ENCODE measurements around the gene PXK.
A peak's percentile ranks its signal among the peaks of the same experiment; 100 is the strongest.
"Not testable (repeated sequence)": the region's sequence is repeated elsewhere in the genome, so short reads cannot be mapped to it uniquely, and the experiment has no call there.

PXK gene

GRCh38 chr3:58432905-58433304, 100.2 kb downstream of the PXK start:
- H3K36me3 ChIP-seq (ENCODE audit: control insufficient read depth, insufficient read depth, low read length): peaks cover 43% of the 10 kb centered on the region
- no peaks in the 10 kb centered on the region for H3K27me3 ChIP-seq (ENCODE audit: control insufficient read depth, insufficient read depth, low read length, poor library complexity, severe bottlenecking)
- no peaks in the 10 kb centered on the region for H3K9me3 ChIP-seq (ENCODE audit: control insufficient read depth, low read length)
- peaks cover 15% of the 10 kb centered on the region for H3K4me1 ChIP-seq (ENCODE audit: control insufficient read depth, insufficient read depth, low read length)
- no peak overlapping the region for H3K27ac ChIP-seq (ENCODE audit: insufficient read depth, low read depth, low read length, poor library complexity, severe bottlenecking)
- H3K4me3 ChIP-seq (ENCODE audit: insufficient read depth, low read depth, low read length): peak overlapping the region; percentile 93
- 72 to 81% methylated on average over 6 of the region's 6 CpGs for WGBS, 2 experiments

DNA sequence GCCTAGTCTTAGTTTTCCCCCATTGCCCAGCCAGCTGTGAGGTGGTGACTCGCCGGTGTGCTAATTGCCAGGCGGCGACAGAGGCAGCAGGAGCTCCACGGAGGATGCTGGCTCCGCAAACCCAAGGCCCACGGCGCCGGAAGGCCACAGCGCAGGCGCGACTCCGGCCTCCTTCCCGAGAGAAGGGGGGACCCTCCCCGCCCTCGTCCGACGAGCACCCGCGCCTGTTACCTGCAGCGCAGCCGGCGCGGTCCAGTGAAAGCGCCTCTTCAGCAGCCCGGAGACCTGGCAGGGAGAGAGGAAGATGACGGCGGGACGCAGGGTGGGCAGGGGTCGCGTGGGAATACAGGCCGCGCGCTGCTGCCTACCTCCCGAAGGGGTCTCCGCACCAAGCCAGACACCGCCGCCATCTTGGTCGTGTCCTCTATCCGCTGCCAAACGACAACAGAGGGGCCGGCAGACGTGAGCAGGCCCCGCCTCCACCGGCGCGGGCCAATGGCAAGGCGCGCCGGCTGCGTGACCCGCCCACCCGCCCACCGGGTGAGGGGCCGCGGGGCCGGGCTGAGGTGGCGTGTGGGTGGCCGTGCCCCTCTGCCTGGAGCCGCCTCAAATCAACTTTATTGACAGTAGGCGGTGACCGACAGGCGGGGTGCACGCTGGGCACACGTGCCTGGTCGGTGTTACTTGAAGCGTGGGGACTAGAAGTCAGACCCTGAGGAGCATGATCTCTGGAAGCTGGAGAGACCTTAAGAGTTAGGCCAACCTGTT, 100.9 kb downstream of the PXK start, which contains the start of gene PDHB:
TSS of gene PDHB (minus strand) at position 433 of the 768 bp plus-strand sequence. CDS start at position 410, 23 bp downstream.
- Histone ChIP-seq H3K4me1 (ENCODE audit: control insufficient read depth, insufficient read depth, low read length) (peaks cover 15% of the 10 kb centered on the region), H3K27ac (ENCODE audit: insufficient read depth, low read depth, low read length, poor library complexity, severe bottlenecking) (peak within 1 kb of the TSS; percentile 91), H3K9me3 (ENCODE audit: control insufficient read depth, low read length) (no peaks in the 10 kb centered on the region), H3K4me3 (ENCODE audit: insufficient read depth, low read depth, low read length) (peak within 1 kb of the TSS; percentile 93), H3K27me3 (ENCODE audit: control insufficient read depth, insufficient read depth, low read length, poor library complexity, severe bottlenecking) (no peaks in the 10 kb centered on the region), H3K36me3 (ENCODE audit: control insufficient read depth, insufficient read depth, low read length) (peaks cover 37% of the 10 kb centered on the region)
- 1% methylated on average over 67 of the region's 67 CpGs for WGBS, 2 experiments

- 83 to 84% methylated on average over 3 of the region's 3 CpGs for WGBS, 2 experiments
- Histone ChIP-seq H3K4me3 (ENCODE audit: insufficient read depth, low read depth, low read length) (no peak overlapping the region), H3K27ac (ENCODE audit: insufficient read depth, low read depth, low read length, poor library complexity, severe bottlenecking) (peak overlapping the region; percentile 41), H3K4me1 (ENCODE audit: control insufficient read depth, insufficient read depth, low read length) (peaks cover 15% of the 10 kb centered on the region), H3K36me3 (ENCODE audit: control insufficient read depth, insufficient read depth, low read length) (peaks cover 31% of the 10 kb centered on the region), H3K9me3 (ENCODE audit: control insufficient read depth, low read length) (no peaks in the 10 kb centered on the region), H3K27me3 (ENCODE audit: control insufficient read depth, insufficient read depth, low read length, poor library complexity, severe bottlenecking) (no peaks in the 10 kb centered on the region)
These were observed 101.4 kb downstream of the PXK start for GRCh38 chr3:58434168-58434504.

- H3K4me1 ChIP-seq (ENCODE audit: control insufficient read depth, insufficient read depth, low read length): peaks cover 15% of the 10 kb centered on the region
- WGBS, 2 experiments: 70 to 72% methylated on average over 11 of the region's 11 CpGs
- H3K27me3 ChIP-seq (ENCODE audit: control insufficient read depth, insufficient read depth, low read length, poor library complexity, severe bottlenecking): no peaks in the 10 kb centered on the region
- H3K9me3 ChIP-seq (ENCODE audit: control insufficient read depth, low read length): no peaks in the 10 kb centered on the region
- peaks cover 27% of the 10 kb centered on the region for H3K36me3 ChIP-seq (ENCODE audit: control insufficient read depth, insufficient read depth, low read length)
- H3K4me3 ChIP-seq (ENCODE audit: insufficient read depth, low read depth, low read length): no peak overlapping the region
- peak overlapping the region; percentile 41 for H3K27ac ChIP-seq (ENCODE audit: insufficient read depth, low read depth, low read length, poor library complexity, severe bottlenecking)
These were observed 101.8 kb downstream of the PXK start for GRCh38 chr3:58434511-58434910.

DNA sequence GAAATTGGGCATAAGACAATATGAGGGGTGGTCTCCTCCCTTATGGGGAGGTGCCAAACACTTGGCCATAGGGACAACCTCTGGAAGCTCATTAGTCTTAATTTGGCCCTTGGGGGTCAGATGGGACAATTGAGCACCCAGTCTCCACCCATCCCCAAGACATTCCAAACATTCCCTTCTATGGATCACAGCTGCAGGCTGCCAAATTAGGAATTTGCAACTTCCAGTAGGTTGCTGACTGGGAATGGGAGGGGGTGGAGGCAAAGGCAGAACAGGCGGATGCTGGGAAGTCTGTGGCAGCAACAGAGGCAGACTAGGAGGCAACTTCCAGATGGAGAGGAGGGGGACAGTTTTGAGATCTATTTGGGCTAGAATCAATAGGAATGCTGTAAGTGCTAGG, 102.3 kb downstream of the PXK start:
- Histone ChIP-seq H3K36me3 (ENCODE audit: control insufficient read depth, insufficient read depth, low read length) (peaks cover 23% of the 10 kb centered on the region), H3K4me1 (ENCODE audit: control insufficient read depth, insufficient read depth, low read length) (peaks cover 15% of the 10 kb centered on the region), H3K27ac (ENCODE audit: insufficient read depth, low read depth, low read length, poor library complexity, severe bottlenecking) (peak overlapping the region; percentile 41), H3K9me3 (ENCODE audit: control insufficient read depth, low read length) (no peaks in the 10 kb centered on the region), H3K27me3 (ENCODE audit: control insufficient read depth, insufficient read depth, low read length, poor library complexity, severe bottlenecking) (no peaks in the 10 kb centered on the region), H3K4me3 (ENCODE audit: insufficient read depth, low read depth, low read length) (no peak overlapping the region)
- 43 to 46% methylated on average over 1 of the region's 1 CpG for WGBS, 2 experiments

DNA sequence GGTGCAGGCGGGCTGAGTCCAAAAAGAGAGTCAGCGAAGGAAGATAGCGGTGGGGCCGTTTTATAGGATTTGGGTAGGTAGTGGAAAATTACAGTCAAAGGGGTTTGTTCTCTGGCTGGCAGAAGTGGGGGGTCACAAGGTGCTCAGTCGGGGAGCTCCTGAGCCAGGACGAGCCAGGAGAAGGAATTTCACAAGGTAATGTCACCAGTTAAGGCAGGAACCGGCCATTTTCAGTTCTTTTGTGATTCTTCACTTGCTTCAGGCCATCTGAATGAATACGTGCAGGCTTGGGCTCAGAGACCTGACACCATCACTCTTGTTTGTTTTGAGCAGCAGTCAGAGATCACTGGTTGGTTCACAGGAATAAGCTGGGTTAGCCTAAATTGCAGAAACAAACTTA, 104.6 kb downstream of the PXK start:
- H3K27me3 ChIP-seq (ENCODE audit: control insufficient read depth, insufficient read depth, low read length, poor library complexity, severe bottlenecking); H3K36me3 ChIP-seq (ENCODE audit: control insufficient read depth, insufficient read depth, low read length); H3K27ac ChIP-seq (ENCODE audit: insufficient read depth, low read depth, low read length, poor library complexity, severe bottlenecking); H3K4me3 ChIP-seq (ENCODE audit: insufficient read depth, low read depth, low read length); H3K9me3 ChIP-seq (ENCODE audit: control insufficient read depth, low read length): not testable (repeated sequence)
- 63 to 67% methylated on average over 8 of the region's 8 CpGs for WGBS, 2 experiments
- H3K4me1 ChIP-seq (ENCODE audit: control insufficient read depth, insufficient read depth, low read length): peaks cover 15% of the 10 kb centered on the region

GRCh38 chr3:58440996-58441355, 108.3 kb downstream of the PXK start:
- H3K4me3 ChIP-seq (ENCODE audit: insufficient read depth, low read depth, low read length); H3K36me3 ChIP-seq (ENCODE audit: control insufficient read depth, insufficient read depth, low read length); H3K9me3 ChIP-seq (ENCODE audit: control insufficient read depth, low read length); H3K27ac ChIP-seq (ENCODE audit: insufficient read depth, low read depth, low read length, poor library complexity, severe bottlenecking); H3K27me3 ChIP-seq (ENCODE audit: control insufficient read depth, insufficient read depth, low read length, poor library complexity, severe bottlenecking); H3K4me1 ChIP-seq (ENCODE audit: control insufficient read depth, insufficient read depth, low read length): not testable (repeated sequence)
- WGBS, 2 experiments: 87 to 90% methylated on average over 6 of the region's 6 CpGs

DNA sequence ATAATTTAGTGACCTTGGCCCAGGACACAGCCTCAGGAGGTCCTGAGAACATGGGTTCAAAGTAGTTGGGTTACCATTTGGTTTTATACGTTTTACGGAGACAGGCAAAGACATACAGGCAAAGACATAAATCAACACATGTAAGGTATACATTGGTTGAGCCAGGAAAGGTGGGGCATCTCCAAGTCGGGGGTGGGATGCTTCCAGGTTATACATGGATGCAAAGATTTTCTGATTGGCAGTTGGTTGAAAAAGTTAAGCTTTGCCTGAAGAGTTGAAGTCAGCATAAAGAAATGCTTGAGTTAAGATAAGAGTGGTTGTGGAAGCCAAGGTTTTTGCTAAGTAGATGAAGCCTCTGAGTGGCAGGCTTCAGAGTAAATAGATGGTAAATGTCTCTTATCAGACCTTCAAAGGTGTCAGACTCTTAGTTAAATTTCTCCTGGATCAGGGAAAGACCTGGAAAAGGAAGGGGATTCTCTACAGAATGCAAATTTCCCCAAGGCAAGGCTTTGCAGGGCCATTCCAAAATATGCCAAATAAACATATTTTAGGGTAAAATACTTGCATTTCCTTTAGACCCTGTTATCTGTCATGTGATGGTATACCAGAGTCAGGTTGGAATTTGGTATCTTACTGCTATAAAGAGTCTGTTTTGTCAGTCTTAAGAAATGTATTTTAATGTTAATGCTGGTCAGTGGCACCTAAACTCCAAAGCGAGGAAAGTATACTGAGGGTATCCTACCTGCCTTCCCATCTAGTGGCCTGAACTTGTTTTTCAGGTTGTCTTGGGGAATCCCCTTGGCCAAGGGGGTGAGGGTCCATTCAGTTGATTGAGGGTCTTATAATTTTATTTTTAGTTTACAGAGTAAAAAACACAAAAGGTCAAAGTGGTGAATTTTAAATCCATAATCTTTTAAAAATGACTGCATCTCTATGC, 109.1 kb downstream of the PXK start:
- no peak overlapping the region for H3K4me3 ChIP-seq (ENCODE audit: insufficient read depth, low read depth, low read length)
- H3K4me1 ChIP-seq (ENCODE audit: control insufficient read depth, insufficient read depth, low read length): peaks cover 5% of the 10 kb centered on the region
- no peak overlapping the region for H3K27ac ChIP-seq (ENCODE audit: insufficient read depth, low read depth, low read length, poor library complexity, severe bottlenecking)
- WGBS, 2 experiments: 92 to 98% methylated on average over 4 of the region's 4 CpGs
- H3K36me3 ChIP-seq (ENCODE audit: control insufficient read depth, insufficient read depth, low read length): no peaks in the 10 kb centered on the region
- H3K9me3 ChIP-seq (ENCODE audit: control insufficient read depth, low read length): no peaks in the 10 kb centered on the region
- H3K27me3 ChIP-seq (ENCODE audit: control insufficient read depth, insufficient read depth, low read length, poor library complexity, severe bottlenecking): no peaks in the 10 kb centered on the region

DNA sequence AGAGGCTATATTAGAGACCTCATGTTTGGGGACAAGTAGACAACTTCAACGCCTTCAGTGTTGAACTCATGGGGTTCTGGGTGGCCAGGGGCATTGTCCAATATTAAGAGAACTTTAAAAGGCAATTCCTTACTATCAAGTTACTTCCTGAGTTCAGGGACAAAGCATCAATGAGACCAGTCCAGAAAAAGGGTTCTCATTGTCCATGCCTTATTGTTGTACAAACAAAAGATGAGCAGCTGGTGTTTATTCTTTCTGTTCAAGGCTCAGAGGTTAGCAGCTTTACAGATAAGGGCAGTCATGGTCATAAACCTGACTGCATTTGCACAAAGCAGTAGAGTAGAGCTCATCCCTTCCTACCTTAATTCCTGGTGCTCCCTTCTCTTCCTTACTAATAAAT, 119.5 kb downstream of the PXK start:
- WGBS, 2 experiments: 71 to 84% methylated on average over 1 of the region's 1 CpG
- Histone ChIP-seq H3K9me3 (ENCODE audit: control insufficient read depth, low read length) (peaks cover 3% of the 10 kb centered on the region), H3K4me1 (ENCODE audit: control insufficient read depth, insufficient read depth, low read length) (no peaks in the 10 kb centered on the region), H3K27me3 (ENCODE audit: control insufficient read depth, insufficient read depth, low read length, poor library complexity, severe bottlenecking) (no peaks in the 10 kb centered on the region), H3K36me3 (ENCODE audit: control insufficient read depth, insufficient read depth, low read length) (no peaks in the 10 kb centered on the region), H3K4me3 (ENCODE audit: insufficient read depth, low read depth, low read length) (no peak overlapping the region), H3K27ac (ENCODE audit: insufficient read depth, low read depth, low read length, poor library complexity, severe bottlenecking) (no peak overlapping the region)

DNA sequence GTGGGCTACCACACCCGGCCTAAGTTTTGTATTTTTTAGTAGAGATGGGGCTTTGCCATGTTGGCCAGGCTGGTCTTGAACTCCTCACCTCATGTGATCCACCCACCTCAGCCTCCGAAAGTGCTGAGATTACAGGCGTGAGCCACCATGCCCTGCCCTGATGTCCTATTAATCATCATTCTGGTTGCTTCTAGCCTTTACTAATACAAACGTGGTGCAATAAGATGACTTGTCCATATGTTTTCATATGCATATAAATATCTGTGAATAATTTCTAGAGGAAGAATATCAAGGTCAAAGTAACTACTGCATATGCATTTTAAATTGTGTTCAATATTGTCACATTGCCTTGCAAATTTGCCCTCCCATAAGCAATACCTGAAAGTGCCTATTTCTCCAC, 126.5 kb downstream of the PXK start:
- no peaks in the 10 kb centered on the region for H3K27me3 ChIP-seq (ENCODE audit: control insufficient read depth, insufficient read depth, low read length, poor library complexity, severe bottlenecking)
- no peak overlapping the region for H3K27ac ChIP-seq (ENCODE audit: insufficient read depth, low read depth, low read length, poor library complexity, severe bottlenecking)
- H3K4me1 ChIP-seq (ENCODE audit: control insufficient read depth, insufficient read depth, low read length): peaks cover 7% of the 10 kb centered on the region
- 96 to 97% methylated on average over 3 to 4 of the region's 4 CpGs for WGBS, 2 experiments
- no peaks in the 10 kb centered on the region for H3K36me3 ChIP-seq (ENCODE audit: control insufficient read depth, insufficient read depth, low read length)
- H3K4me3 ChIP-seq (ENCODE audit: insufficient read depth, low read depth, low read length): no peak overlapping the region
- no peaks in the 10 kb centered on the region for H3K9me3 ChIP-seq (ENCODE audit: control insufficient read depth, low read length)

Data from ectodermal cell (in vitro differentiated cells).